Measurements from ENCODE around the gene ZNF622. TPM values are rescaled to one million over a fixed set of nuclear protein-coding genes. Genes with fewer than 3 reads are reported as not detected.

ZNF622 gene
- total and polyA plus RNA-seq, 2 of the 13 experiments (the other 11 are each of a cell fraction or from before 2014, with no cell fraction given) = 12.1 to 44.7 TPM

- TF ChIP-seq PRDM15 (CRISPR knock-in tag; IDR thresholded peaks at IDR 0.05) (no peak), CENPBD1 (CRISPR knock-in tag; IDR thresholded peaks at IDR 0.05; ENCODE audit: borderline replicate concordance, low read depth) (no peak), KLF9 (CRISPR knock-in tag; IDR thresholded peaks at IDR 0.05; ENCODE audit: low read depth) (no peak), YEATS4 (CRISPR knock-in tag; IDR thresholded peaks at IDR 0.05; ENCODE audit: borderline replicate concordance) (peak; percentile 75), ZNF317 (CRISPR knock-in tag; IDR thresholded peaks at IDR 0.05) (peak; percentile 68; the same call in 1 of the 2 replicates), ZFP36 (IDR thresholded peaks at IDR 0.05; ENCODE audit: borderline replicate concordance, low read depth, low read length, partially characterized antibody) (no peak), PHF20 (CRISPR knock-in tag; IDR thresholded peaks at IDR 0.05) (peak; percentile 97)
- TF ChIP-seq, protein P1, sequence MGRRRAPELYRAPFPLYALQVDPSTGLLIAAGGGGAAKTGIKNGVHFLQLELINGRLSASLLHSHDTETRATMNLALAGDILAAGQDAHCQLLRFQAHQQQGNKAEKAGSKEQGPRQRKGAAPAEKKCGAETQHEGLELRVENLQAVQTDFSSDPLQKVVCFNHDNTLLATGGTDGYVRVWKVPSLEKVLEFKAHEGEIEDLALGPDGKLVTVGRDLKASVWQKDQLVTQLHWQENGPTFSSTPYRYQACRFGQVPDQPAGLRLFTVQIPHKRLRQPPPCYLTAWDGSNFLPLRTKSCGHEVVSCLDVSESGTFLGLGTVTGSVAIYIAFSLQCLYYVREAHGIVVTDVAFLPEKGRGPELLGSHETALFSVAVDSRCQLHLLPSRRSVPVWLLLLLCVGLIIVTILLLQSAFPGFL (CRISPR knock-in tag; IDR thresholded peaks at IDR 0.05) = peak; percentile 63; the same call in 1 of the 2 replicates
Observed at GRCh38 chr5:16465544-16466432, at the start of gene ZNF622 (continued).

Data from HepG2 (cell line).